HepG2 (cell line): ENCODE measurements around the gene TOE1.

Source experiments
- CTCF ChIP-seq: sonication (generic); formaldehyde crosslinking; IDR thresholded peaks from 2 replicates; pipeline ENCODE4 v1.5.0; 2020; ENCODE audit warnings: mild to moderate bottlenecking, missing genetic modification reagents, moderate library complexity
- MEIS1 ChIP-seq: sonication (generic); formaldehyde crosslinking; IDR thresholded peaks from 2 replicates; pipeline ENCODE4 v1.9.0; 2021; ENCODE audit warnings: mild to moderate bottlenecking, missing genetic modification reagents, moderate library complexity, borderline replicate concordance
- PREB ChIP-seq: sonication (generic); formaldehyde crosslinking; IDR thresholded peaks from 2 replicates; pipeline ENCODE4 v1.4.0; 2020; ENCODE audit warnings: missing genetic modification reagents
- SP1 ChIP-seq, 2 experiments: fragments of 450-650 bp in 1 of 2; sonication (generic) in 1 of 2; formaldehyde crosslinking in 1 of 2; IDR thresholded peaks; 2 replicates each; pipeline versions ENCODE4 v1.4.0 to v1.6.1; 2016 to 2020; ENCODE audit warnings: missing genetic modification reagents in 1 of 2
- TF ChIP-seq, protein P1 (sequence below): sonication (generic); formaldehyde crosslinking; IDR thresholded peaks from 2 replicates; pipeline ENCODE4 v1.5.0; 2020; ENCODE audit warnings: missing genetic modification reagents

DNA sequence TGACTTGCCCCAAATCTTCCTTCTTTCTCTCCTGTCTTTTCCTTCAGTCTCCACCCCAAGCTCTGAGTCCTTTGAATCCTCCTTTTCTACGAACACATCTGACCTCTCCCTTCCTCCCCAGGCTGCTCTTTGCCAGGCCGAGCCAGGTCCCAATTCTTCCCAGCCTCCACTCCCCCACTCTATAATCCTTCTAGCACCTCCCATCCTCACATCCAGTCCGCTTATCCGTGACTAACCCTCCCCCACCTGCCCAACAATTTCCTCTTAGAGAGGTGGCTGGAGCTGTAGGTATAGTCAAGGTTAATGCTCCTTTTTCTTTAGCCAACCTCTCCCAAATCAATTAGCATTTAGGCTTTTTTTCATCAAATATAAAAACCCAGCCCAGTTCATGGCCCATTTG lies 22.8 kb upstream of the TOE1 start:
- TF ChIP-seq SP1 (IDR thresholded peaks at IDR 0.05) (no peak), SP1 (CRISPR knock-in tag; IDR thresholded peaks at IDR 0.05) (no peak), CTCF (CRISPR knock-in tag) (no peak), MEIS1 (CRISPR knock-in tag) (no peak), PREB (CRISPR knock-in tag) (no peak)
- TF ChIP-seq, protein P1, sequence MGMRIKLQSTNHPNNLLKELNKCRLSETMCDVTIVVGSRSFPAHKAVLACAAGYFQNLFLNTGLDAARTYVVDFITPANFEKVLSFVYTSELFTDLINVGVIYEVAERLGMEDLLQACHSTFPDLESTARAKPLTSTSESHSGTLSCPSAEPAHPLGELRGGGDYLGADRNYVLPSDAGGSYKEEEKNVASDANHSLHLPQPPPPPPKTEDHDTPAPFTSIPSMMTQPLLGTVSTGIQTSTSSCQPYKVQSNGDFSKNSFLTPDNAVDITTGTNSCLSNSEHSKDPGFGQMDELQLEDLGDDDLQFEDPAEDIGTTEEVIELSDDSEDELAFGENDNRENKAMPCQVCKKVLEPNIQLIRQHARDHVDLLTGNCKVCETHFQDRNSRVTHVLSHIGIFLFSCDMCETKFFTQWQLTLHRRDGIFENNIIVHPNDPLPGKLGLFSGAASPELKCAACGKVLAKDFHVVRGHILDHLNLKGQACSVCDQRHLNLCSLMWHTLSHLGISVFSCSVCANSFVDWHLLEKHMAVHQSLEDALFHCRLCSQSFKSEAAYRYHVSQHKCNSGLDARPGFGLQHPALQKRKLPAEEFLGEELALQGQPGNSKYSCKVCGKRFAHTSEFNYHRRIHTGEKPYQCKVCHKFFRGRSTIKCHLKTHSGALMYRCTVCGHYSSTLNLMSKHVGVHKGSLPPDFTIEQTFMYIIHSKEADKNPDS (CRISPR knock-in tag): no peak
